GM21528 (cell line): Measurements from ENCODE around the gene SH3RF3.

Source experiments
- ATAC-seq: cut with Tn5 transposase; IDR thresholded peaks from one replicate; pipeline ENCODE4 v1.9.1; 2021; ENCODE audit warnings: mild to moderate bottlenecking, moderate library complexity; ENCODE audit not compliant: unreplicated experiment, low FRiP score

The SH3RF3 gene

GRCh38 chr2:109320195-109320922, 191.4 kb downstream of the SH3RF3 start:
- no peak for ATAC-seq

GRCh38 chr2:109321570-109321969, 192.6 kb downstream of the SH3RF3 start:
- no peak for ATAC-seq

- ATAC-seq, result no peak
These were observed 193.1 kb downstream of the SH3RF3 start for GRCh38 chr2:109322111-109322510.

- no peak for ATAC-seq
These were observed 193.6 kb downstream of the SH3RF3 start for GRCh38 chr2:109322641-109323040.

GRCh38 chr2:109324861-109325260, 195.9 kb downstream of the SH3RF3 start:
- no peak for ATAC-seq

GRCh38 chr2:109325570-109325969, 196.6 kb downstream of the SH3RF3 start:
- ATAC-seq, result no peak

GRCh38 chr2:109326306-109326705, 197.3 kb downstream of the SH3RF3 start:
- no peak for ATAC-seq

GRCh38 chr2:109330056-109330455, 201.1 kb downstream of the SH3RF3 start:
- no peak for ATAC-seq

GRCh38 chr2:109331081-109331480, 202.1 kb downstream of the SH3RF3 start:
- ATAC-seq, result no peak

GRCh38 chr2:109331896-109332848, 203.2 kb downstream of the SH3RF3 start:
- ATAC-seq, result peak; percentile 47

GRCh38 chr2:109332880-109333279, 203.9 kb downstream of the SH3RF3 start:
- ATAC-seq, result no peak

GRCh38 chr2:109333414-109334210, 204.6 kb downstream of the SH3RF3 start:
- ATAC-seq, result no peak

GRCh38 chr2:109335631-109336176, 206.7 kb downstream of the SH3RF3 start:
- no peak for ATAC-seq

GRCh38 chr2:109336296-109336695, 207.3 kb downstream of the SH3RF3 start:
- ATAC-seq, result no peak

GRCh38 chr2:109337221-109337620, 208.2 kb downstream of the SH3RF3 start:
- ATAC-seq, result no peak

GRCh38 chr2:109339519-109339966, 210.5 kb downstream of the SH3RF3 start:
- ATAC-seq, result no peak

GRCh38 chr2:109340381-109340780, 211.4 kb downstream of the SH3RF3 start:
- no peak for ATAC-seq

GRCh38 chr2:109341355-109342255, 212.6 kb downstream of the SH3RF3 start:
- ATAC-seq, result no peak

- no peak for ATAC-seq
These were observed 213.3 kb downstream of the SH3RF3 start for GRCh38 chr2:109342256-109342850.
